GM10248 (cell line): ENCODE data around the gene RPA1.

Experiments used
- CTCF ChIA-PET: fragments of 300-600 bp; sonication (Branson Sonifier 250); formaldehyde crosslinking; extraction: SDS; loops from one replicate; lab custom pipeline; 2021; ENCODE audit warnings: antibody characterized with exemption; lab: Yijun Ruan, JAX
- POLR2A ChIA-PET: fragments of 350-650 bp; sonication (Branson Sonifier 250); formaldehyde crosslinking; extraction: SDS; loops from one replicate; lab custom pipeline; 2020; ENCODE audit warnings: antibody characterized with exemption; lab: Yijun Ruan, JAX
- DNase-seq: peaks from one replicate; pipeline ENCODE4 v3.0.0; 2012; ENCODE audit errors: extremely low spot score
- CTCF ChIP-seq: IDR thresholded peaks from 2 replicates; pipeline ENCODE4 v1.5.1; 2012; ENCODE audit warnings: mild to moderate bottlenecking, low read depth; ENCODE audit errors: extremely low read depth, missing control alignments, control extremely low read depth

Gene RPA1

DNA sequence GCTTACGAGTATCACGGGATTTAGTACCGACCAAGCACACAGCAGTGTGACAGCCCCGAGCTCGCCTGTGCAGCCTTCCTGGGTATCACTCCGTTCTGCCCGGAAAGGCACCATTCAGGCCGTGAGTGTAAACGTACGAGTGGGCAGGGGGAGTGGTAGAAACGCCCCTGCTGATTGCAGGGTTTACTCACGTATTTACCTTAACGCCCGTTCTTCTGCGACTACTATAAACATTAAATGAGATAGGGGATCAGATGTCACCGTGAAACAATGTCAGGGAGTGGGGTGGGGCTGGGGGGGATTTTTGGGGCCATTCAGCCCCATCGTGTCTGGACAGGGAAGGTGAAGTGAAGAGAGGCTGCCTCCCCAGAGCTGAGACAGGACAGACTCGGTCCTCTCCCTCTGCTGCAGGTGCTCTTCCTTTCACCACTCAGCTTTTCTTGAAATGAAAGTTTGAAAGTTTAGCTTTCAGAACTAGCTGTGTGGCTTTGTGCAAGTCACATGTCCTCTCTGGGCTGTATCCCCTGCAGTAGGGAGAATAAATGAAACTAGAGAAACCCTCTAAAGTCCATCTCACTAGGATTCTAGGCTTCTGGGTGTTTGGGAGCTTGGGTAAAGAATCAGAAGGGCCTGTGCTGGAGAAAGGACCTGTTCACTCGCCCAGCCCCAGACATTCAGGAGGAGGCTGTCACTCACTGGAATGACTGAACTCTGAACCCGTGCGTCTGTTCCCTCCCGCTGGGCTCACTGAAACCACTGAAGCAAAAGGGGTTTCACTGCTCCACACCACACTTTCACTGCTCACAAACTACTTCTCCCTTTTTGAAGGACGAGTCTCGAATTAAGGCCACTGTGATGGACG lies 66.7 kb downstream of the RPA1 start:
- no peak for TF ChIP-seq CTCF
- DNase-seq: peak; percentile 65
- POLR2A ChIA-PET: no interaction called here
- CTCF ChIA-PET: interaction anchor here (0.8 to 1.8 kb wide), 3 partner anchors 13 to 28 kb away, joined by 3 to 5 read pairs (median 3); no protein-coding TSS in a partner anchor

GRCh38 chr17:1897105-1897656 lies 67.4 kb downstream of the RPA1 start:
- no peak for TF ChIP-seq CTCF
- DNase-seq: no peak
- ChIA-PET CTCF (interaction anchor here (1.4 to 1.8 kb wide), 2 partner anchors 12 to 15 kb away, joined by 3 to 5 read pairs; no protein-coding TSS in a partner anchor), POLR2A (no interaction called here)

- DNase-seq: no peak
- ChIA-PET POLR2A (no interaction called here), CTCF (interaction anchor here (1.4 kb wide), 1 partner anchor 10 kb away, joined by 3 read pairs; no protein-coding TSS in a partner anchor)
- TF ChIP-seq CTCF: no peak
Measured at GRCh38 chr17:1898332-1898731, 68.5 kb downstream of the RPA1 start.

- POLR2A ChIA-PET: interaction anchor here (0.6 kb wide), 1 partner anchor 390 kb away, joined by 3 read pairs; no protein-coding TSS in a partner anchor
- CTCF ChIA-PET: no interaction called here
- no peak for TF ChIP-seq CTCF
- DNase-seq: no peak
Measured at GRCh38 chr17:1898872-1899271, 69.1 kb downstream of the RPA1 start.

- no peak for TF ChIP-seq CTCF
- no peak for DNase-seq
- POLR2A ChIA-PET: interaction anchor here (0.6 kb wide), 1 partner anchor 389 kb away, joined by 3 read pairs; no protein-coding TSS in a partner anchor
- CTCF ChIA-PET: no interaction called here
Measured at GRCh38 chr17:1899403-1900000, 69.7 kb downstream of the RPA1 start.
